ENCODE data around the gene PLEKHA1.
A peak's percentile ranks its signal among the peaks of the same experiment; 100 is the strongest.

Gene PLEKHA1

DNA sequence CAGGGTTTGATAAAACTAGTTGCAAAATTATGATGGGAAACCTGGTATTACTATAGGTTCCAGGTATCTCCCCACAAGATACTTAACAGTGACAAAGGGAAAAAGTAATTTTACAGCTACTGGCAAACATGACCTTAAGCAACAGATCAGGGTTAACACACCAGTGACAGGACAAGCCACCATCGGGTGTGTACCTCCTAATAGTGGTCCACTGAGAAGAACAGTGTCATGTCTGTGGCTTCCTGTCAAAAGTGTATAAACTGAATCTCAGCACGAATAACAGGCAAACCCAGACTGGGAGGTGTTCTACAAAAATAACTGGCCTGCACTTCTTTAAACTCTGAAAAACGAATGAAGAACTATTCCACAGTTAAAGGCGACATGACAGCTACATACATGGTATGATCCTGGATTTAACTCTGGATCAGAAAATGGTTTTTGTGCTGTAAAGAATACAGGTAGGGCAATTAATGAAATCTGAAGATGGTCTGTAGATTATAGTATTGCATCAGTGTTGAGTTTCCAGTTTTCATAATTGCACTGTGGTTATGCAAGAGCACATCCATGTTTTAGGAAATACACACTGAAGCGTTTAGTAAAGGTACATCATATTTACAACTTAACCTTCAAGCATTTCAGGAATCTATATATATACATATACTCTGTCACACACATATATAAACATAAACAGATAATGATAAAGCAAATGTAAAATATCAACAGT is 47.9 kb downstream of the PLEKHA1 start:
- DNase-seq (ENCODE audit: low spot score): peak; percentile 61

DNA sequence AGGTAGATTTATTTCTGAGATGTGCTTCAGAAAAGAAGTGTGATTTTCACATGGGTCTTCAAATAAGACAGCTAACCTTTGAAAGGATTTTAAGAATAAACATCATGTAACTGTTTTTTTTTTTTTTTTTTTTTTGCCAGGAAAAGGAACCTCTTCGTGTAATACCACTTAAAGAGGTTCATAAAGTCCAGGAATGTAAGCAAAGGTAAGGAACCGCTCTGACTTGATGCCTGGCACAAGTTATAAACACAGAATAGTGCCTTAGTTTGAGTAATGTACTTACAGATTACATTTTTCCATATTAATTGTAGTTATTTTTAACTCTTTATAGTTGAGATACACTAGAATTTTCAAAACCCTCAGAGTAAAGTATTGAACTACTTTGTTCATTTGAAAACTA is 49.6 kb downstream of the PLEKHA1 start:
- no peak for DNase-seq (ENCODE audit: low spot score)

DNA sequence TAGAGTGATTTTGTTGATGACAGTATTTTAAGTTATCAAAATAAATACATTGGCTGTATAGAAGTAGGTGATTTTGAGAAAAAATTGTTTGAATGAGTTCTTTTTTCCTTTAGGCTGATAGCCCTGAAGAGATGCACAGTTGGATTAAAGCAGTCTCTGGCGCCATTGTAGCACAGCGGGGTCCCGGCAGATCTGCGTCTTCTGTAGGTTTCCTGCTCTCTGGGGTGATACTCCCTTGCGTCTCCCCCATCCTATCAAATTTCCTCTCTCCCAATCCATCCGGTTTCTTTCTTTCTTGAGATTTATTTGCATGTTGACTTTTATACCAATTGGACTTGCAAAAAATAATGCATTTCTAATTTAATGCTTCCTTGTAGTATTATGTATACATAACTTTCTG is 52.3 kb downstream of the PLEKHA1 start:
- no peak for DNase-seq (ENCODE audit: low spot score)

DNA sequence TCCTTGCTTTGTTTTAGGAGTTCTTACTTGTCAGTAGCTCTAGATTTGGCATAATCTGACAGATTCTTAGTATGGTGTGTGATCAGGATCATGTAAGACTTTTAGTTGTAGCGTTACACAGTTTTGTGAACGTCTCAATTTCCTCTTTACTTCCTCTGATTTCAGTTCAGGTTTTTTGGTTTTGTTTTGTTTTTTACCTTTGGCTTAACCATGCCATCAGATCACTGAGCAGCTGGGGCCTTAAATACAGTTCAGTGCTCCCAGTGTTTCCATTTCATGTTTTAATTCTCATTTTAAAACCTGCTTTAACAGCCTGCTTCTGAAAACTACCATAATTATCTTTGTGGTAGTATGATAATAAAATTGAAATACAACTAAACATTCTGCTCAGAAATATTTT is 52.8 kb downstream of the PLEKHA1 start:
- no peak for DNase-seq (ENCODE audit: low spot score)

DNA sequence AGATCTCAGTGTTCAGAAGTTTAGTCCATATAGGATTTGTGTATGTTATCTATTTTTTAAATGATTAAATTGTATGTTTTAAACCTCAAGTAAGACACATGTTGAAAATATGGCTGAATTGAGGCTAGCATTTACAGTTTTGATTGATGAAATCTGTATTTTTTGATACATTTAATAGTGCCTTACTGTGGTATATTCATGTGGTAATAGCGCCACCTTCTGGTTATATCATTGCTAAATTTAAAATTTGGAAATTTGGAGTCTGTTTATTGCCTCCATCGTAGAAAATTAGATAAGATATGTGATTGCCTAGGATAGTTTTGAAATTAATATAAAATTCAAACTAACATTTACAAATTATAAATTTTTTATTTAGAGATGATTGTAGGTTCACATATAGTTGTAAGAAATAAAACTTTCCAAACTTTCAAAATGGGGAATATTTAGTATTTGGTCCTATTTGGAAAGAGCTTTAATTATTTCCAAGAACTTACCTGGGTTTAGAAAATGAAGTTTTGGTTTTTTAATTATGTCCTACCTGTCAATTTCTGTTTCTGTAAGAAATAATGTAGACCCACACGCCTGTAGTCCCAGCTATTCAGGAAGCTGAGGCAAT is 60.8 kb downstream of the PLEKHA1 start:
- DNase-seq (ENCODE audit: low spot score): peak; percentile 73

DNA sequence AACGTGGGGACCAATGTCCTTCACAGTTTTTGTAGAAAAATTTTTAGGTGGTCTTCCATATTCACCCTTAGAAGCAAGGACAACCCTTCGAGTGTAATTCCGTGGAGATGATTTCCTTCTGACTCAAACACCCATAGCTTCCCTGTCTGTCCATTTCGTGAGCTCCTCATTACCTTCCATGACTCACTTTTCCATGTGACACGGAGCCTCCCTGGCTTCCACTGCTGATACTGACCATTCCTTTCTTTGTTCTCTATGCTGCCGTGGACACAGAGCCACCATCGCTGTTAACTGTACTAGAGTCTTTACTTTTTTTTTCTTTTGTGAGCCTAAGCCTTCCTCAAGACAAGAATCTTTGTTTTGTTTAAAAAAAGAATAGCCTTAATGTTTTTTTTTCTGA is 67.5 kb downstream of the PLEKHA1 start:
- DNase-seq (ENCODE audit: low spot score): no peak

DNA sequence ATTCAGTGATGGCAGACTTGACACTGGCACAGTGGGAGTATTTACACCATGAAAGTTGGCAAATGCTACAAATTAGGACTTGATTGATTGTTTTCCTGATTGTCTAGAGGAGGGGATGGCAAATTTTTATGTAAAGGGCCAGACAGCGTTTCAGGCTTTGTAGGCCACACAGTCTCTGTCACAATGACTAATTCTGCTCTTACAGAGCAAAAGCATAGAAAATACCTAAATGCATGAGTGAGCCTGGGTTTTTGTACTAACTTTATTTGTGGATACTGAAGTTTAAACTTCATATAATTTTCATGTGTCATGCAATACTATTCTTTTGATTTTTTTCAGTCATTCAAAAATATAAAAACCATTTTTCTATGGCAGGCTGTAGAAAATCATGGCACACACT is 71.0 kb downstream of the PLEKHA1 start:
- DNase-seq (ENCODE audit: low spot score): no peak

DNA sequence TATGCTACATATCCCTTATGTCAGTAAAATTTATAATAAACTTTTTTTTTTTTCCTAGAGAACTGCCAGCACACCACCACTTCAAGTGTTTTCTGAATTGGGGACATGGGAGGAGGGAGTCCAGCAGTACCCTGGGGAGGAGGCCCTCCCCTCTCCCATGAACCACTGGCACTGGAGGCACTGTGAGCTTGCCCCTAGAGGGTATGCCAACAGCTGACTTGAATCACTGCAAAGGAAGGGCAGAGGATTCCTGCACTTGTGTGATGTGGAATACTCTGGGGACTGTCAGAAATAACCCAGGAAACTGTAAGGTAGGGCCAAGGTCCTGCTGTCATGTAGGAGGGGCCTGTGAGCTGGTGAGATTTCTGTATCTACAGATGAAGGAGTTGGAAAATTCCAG is 71.4 kb downstream of the PLEKHA1 start:
- no peak for DNase-seq (ENCODE audit: low spot score)

DNA sequence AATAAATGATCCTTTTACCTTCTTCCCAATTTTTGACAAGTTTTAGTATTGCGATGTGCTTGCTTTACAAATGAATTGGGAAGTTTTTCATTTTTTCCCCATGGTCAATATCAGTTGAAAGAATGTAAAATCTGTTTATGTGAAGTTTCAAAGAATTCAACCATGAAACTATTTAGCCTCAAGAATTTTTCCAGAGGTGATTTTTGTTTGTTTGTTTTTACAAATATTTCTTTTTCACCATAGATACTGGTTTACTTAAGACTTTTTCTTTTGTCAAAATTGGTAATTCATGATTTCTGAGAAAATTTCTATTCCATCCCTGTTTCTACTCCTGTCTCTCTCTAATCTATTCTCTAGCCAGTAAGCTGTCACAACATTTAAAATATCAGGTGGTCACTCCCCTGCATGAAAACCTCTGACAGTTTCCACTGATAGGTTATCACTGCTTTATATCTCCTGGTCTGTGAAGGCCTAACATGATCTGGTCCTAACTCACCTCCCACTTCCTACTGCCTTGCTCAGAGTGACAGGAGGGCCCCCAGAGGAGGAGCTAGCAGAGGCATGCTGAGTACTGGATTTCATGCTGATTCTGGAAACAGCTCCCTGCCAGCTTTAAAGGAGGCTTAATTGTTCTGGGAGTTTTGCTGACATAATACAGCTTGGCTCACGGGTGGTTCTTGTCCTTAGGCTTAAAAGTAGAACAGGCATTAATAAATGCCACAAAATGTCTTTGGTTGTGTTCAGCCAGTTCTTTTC is 72.3 kb downstream of the PLEKHA1 start:
- DNase-seq (ENCODE audit: low spot score): no peak

DNA sequence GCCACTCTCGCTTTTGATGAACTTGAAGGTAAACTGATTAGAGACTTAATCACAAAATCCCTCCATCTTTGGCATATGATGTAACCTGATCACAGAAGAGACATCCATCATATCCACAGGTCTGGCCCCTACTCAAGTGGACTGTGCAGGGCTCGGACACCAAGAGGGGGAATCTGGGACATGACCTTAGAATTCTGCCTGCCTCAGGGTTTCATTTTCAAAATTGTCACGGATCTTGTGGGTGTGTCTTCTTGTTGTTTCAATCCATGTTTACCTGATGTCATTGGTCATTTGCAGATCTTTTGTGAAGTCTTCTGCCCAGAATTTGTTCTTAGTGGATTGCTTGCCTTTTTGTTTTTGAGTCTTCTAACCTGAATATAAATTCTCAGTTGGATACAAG is 74.1 kb downstream of the PLEKHA1 start:
- no peak for DNase-seq (ENCODE audit: low spot score)

DNA sequence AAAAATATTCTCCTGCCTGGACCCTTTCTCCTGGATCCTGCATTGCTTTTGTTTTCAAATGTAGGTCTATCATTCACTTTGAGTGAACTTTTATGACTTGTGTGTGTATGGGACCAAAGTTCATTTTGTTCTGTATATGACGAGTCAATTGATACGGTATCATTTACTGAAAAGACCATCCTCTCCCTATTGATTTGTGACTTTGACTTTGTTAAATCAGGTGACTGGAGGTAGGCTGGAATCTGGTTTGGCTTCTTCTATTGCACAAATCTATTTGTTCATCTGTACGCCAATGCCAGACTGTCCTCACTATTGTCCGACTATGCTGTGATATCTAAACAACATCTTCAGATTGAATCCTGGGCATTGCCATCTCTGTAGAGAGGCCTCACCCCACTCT is 74.6 kb downstream of the PLEKHA1 start:
- no peak for DNase-seq (ENCODE audit: low spot score)

DNA sequence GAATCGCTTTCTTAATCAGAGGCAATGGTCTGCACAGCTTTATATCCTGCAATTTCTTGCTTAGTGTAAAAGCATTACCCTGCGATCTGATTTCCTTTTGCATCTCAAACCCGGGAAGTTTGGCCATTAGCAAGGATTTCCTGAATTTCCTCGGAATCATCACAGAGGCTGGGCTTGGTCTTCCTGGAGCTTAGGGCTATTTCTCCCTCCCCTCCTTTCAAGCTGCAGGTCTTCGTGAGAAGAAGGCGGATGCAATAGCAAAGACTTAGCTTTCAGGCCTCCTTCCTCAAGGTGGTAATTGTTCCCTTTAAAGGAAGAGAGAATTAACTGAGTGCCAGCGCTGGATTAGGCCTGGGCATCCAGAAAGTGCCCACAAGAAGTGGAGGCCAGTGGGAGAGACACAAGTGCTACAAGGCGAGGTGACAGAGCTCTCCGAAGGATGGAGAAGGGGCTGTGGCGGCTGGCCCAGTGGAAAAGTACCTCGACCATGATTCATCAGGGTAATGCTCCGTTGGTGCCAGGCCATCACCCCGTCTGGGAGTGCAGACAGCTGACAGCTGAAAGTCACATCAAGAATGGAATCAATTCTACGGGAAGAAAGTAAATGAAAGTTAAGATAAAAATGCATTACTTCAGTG is 76.0 kb downstream of the PLEKHA1 start:
- no peak for DNase-seq (ENCODE audit: low spot score)

DNA sequence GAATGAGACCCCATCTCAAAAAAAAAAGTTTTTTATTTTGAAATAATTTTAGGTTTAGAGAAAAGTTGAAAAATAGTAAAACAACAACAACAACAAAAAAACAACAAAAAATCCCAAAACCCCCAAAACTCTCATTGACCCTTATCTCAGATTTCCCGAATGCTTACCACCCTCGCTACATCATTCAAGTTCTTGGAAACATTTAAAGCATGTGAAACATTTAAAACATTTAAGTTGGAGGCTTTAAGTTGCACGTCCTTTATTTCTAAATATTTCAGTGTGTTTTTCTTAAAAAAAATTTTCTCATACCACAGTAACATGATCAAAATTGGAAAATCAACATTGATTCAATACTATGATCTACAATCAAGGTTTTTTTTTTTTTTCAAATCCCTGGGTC is 79.6 kb downstream of the PLEKHA1 start:
- no peak for DNase-seq (ENCODE audit: low spot score)

DNA sequence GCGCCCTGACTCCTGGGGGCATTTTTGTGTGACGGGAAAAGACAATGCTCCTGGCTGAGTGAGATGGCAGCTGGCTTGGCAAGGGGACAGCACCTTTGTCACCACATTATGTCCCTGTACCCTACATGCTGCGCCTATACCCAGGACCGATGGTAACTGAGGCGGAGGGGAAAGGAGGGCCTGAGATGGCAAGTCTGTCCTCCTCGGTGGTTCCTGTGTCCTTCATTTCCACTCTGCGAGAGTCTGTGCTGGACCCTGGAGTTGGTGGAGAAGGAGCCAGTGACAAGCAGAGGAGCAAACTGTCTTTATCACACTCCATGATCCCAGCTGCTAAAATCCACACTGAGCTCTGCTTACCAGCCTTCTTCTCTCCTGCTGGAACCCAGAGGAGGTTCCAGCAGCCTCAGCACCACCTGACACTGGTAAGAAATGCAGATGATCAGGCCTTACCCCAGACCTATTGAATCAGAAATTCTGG is 80.1 kb downstream of the PLEKHA1 start, which contains the start of gene ARMS2:
Gene ARMS2, plus strand, starts transcription at position 51 of the 478 bp plus-strand sequence. Its CDS starts 75 bp downstream, at position 126.
- DNase-seq (ENCODE audit: low spot score): no peak

DNA sequence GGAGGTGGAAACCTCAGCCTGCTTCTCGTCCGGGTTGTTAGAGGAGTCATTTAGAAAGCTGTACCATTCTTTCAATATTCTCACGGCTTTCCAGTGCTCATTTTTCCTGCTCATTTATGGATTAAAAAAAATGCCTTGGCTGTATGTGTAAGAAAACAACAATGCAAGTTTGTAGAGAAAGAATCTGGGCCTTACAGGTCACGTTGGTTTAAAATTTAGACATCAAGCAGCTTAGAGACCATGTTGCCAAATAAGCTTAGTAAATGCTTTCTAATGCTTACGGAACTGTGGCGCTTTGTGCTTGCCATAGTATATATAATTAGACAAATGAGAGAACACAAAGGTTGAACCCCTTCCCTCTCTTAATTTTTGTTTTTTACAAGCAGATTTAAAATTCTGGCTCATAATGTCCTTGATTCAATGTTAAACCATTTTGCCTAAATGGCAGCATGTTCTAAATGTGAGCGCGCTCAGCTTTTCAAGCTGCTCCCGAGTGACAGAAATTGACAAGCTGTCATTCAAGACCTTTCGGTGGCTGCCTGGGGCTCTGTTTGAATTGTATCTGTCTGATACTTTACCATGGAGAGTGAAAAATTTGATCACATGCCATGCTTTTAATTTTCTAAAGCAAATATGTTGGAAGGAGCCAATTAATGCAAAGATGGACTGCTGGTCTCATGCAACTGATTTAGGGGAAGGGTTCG is 81.0 kb downstream of the PLEKHA1 start:
- no peak for DNase-seq (ENCODE audit: low spot score)

DNA sequence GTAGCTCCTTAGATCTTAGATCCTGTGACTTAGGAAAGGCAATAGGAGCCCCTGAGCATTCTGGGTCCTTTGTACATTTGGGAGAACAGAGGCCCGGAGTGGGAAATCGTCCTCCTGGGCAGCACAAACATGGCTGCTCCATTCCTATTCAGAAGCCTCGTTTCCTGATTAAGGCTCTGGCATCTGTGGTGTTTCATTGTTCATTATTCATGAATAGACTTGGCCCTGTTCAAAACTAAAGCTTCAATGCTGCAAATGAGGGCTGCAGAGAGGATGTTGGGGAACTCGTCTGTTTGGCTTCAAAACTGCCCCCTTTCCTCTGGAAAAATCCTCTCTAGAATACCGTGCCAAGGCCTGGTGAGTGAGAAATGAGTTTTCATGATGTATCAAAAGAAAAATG is 83.4 kb downstream of the PLEKHA1 start:
- DNase-seq (ENCODE audit: low spot score): no peak

DNA sequence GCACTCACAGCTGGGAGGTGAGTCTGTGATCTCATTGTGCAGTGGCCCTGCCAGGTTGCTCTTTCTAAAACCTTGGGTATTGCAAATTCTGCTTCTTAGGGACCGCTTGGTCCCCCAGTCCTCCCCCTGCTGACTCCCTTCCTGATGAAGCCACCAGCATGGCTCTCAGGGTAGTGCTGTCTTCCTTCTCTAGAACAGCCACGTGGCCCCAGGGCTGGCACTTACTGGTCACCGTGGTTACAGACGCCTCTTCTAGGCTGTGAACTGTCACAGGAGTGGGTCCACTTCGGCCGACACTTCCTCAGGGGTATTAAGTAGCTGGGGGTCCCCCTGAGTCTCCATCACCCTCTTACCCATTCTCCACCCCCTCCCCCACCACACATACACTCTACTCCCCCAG is 84.2 kb downstream of the PLEKHA1 start:
- DNase-seq (ENCODE audit: low spot score): no peak

DNA sequence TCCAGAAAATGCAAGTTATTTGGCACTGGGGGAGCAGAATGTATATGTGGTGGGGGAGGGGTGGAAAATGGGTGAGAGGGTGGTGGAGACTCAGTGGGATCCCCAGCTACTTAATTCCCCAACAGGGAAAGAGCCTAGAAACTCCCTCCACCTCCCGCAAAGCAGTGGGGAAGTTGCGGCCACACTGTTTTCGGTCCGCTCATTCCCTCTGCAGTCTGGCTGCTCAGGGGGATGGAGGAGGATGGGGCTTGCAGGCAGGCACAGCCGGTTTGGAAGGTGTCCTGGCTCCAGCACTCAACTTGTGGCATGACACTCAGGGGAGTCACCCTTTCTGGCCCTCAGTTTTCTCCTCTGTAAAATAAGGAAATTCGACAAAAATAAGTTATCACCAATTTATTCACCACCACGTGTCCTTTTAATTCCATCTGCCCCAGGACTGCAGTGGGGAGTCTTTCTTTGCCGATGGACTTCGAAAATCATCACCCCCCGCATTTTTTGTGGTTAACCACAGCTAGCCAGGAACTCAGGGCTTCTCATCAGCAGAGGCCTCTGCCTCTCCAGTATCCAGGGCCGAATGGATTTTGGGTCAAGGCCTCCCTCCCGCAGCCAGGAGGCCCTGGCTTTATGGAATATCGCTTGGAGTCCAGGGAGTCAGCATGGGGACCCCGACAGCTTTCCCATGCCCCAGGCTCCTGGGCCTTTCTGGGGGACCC is 85.2 kb downstream of the PLEKHA1 start:
- no peak for DNase-seq (ENCODE audit: low spot score)

DNA sequence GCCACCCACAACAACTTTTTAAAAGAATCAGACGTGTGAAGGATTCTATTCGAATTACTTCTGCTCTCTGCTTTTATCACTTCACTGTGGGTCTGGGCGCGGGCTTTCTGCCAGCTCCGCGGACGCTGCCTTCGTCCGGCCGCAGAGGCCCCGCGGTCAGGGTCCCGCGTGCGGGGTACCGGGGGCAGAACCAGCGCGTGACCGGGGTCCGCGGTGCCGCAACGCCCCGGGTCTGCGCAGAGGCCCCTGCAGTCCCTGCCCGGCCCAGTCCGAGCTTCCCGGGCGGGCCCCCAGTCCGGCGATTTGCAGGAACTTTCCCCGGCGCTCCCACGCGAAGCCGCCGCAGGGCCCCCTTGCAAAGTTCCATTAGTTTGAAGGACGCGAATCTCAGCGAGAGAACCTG is 86.4 kb downstream of the PLEKHA1 start:
- no peak for DNase-seq (ENCODE audit: low spot score)

DNA sequence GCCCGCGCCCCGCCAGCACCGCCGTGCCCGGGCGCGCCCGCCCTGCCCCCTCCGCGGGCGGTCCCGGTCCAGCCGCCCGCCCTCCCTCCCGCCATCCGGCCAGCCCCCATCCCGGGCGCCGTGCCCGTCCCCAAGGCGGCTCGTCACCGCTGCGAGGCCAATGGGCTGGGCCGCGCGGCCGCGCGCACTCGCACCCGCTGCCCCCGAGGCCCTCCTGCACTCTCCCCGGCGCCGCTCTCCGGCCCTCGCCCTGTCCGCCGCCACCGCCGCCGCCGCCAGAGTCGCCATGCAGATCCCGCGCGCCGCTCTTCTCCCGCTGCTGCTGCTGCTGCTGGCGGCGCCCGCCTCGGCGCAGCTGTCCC is 86.8 kb downstream of the PLEKHA1 start, which contains the start of gene HTRA1:
Gene HTRA1, plus strand, starts transcription at position 187 of the 362 bp plus-strand sequence. Its CDS starts 100 bp downstream, at position 287.
- no peak for DNase-seq (ENCODE audit: low spot score)

Measured in CD4-positive, alpha-beta T cell treated with Interleukin-2 at 100 ng/mL for 4 hours (primary cell).